Neural crest cell (in vitro differentiated cells): ENCODE data around the gene NTRK1. TPM values are rescaled to one million over a fixed set of nuclear protein-coding genes. Genes with fewer than 3 reads are reported as not detected.

Experiments used
- DNase-seq: peaks from one replicate; pipeline ENCODE4 v3.0.0; 2021; ENCODE audit warnings: low read depth, mixed read lengths, low spot score
- H3K27ac Mint-ChIP-seq: one replicate; pipeline ENCODE4 v1.8.0; 2021; ENCODE audit warnings: mild to moderate bottlenecking, mixed read lengths; ENCODE audit not compliant: unreplicated experiment
- H3K27me3 Mint-ChIP-seq: 2 replicates; pipeline ENCODE4 v1.8.0; 2021; ENCODE audit warnings: low read depth, mild to moderate bottlenecking, mixed read lengths
- H3K36me3 Mint-ChIP-seq: 2 replicates; pipeline ENCODE4 v1.8.0; 2021; ENCODE audit warnings: low read depth, mild to moderate bottlenecking, mixed read lengths
- H3K4me1 Mint-ChIP-seq: 2 replicates; pipeline ENCODE4 v1.8.0; 2021; ENCODE audit warnings: mixed read lengths
- H3K4me3 Mint-ChIP-seq: one replicate; pipeline ENCODE4 v1.8.0; 2021; ENCODE audit warnings: mild to moderate bottlenecking, mixed read lengths
- H3K9me3 Mint-ChIP-seq: 2 replicates; pipeline ENCODE4 v1.8.0; 2021; ENCODE audit warnings: mixed read lengths
- CTCF ChIP-seq: fragments of 200-600 bp; sonication (generic); conservative IDR thresholded peaks from 2 replicates; pipeline ENCODE4 v1.5.0; 2021; ENCODE audit warnings: antibody characterized with exemption, mild to moderate bottlenecking
- total RNA-seq: library from RNA; stranded (reverse); gene quantifications from 2 replicates; pipeline ENCODE4 v1.2.1, GENCODE V29; 2021

The NTRK1 gene
- total RNA-seq, 1 donor from 2014 or later, result 0.21 TPM

- H3K4me1 Mint-ChIP-seq, result peaks cover under 1% of the 10 kb centered on the region
- no peak for TF ChIP-seq CTCF
- H3K36me3 Mint-ChIP-seq, result no peaks in the 10 kb centered on the region
- no peak overlapping the region for H3K4me3 Mint-ChIP-seq
- no peak for DNase-seq
- H3K9me3 Mint-ChIP-seq, result no peaks in the 10 kb centered on the region
- no peak overlapping the region for H3K27ac Mint-ChIP-seq
- H3K27me3 Mint-ChIP-seq, result peaks cover 43% of the 10 kb centered on the region
Observed at GRCh38 chr1:156881101-156881500, 20.4 kb downstream of the NTRK1 start.

GRCh38 chr1:156881663-156882062 lies 21.0 kb downstream of the NTRK1 start:
- TF ChIP-seq CTCF, result no peak
- no peak overlapping the region for H3K27ac Mint-ChIP-seq
- no peaks in the 10 kb centered on the region for H3K9me3 Mint-ChIP-seq
- H3K4me3 Mint-ChIP-seq, result no peak overlapping the region
- H3K4me1 Mint-ChIP-seq, result peaks cover 5% of the 10 kb centered on the region
- H3K27me3 Mint-ChIP-seq, result peaks cover 43% of the 10 kb centered on the region
- H3K36me3 Mint-ChIP-seq, result no peaks in the 10 kb centered on the region
- DNase-seq, result no peak

- peaks cover 49% of the 10 kb centered on the region for H3K27me3 Mint-ChIP-seq
- DNase-seq, result no peak
- no peak overlapping the region for H3K4me3 Mint-ChIP-seq
- no peaks in the 10 kb centered on the region for H3K36me3 Mint-ChIP-seq
- no peak overlapping the region for H3K27ac Mint-ChIP-seq
- H3K4me1 Mint-ChIP-seq, result peaks cover 9% of the 10 kb centered on the region
- no peaks in the 10 kb centered on the region for H3K9me3 Mint-ChIP-seq
- TF ChIP-seq CTCF, result no peak
Observed at GRCh38 chr1:156882543-156882942, 21.9 kb downstream of the NTRK1 start.

- H3K4me1 Mint-ChIP-seq, result peaks cover 13% of the 10 kb centered on the region
Observed at GRCh38 chr1:156883919-156884318, 23.3 kb downstream of the NTRK1 start.

GRCh38 chr1:156884560-156885184 lies 24.0 kb downstream of the NTRK1 start:
- TF ChIP-seq CTCF, result no peak
- DNase-seq, result no peak
- Mint-ChIP-seq H3K27me3 (peaks cover 46% of the 10 kb centered on the region), H3K4me3 (no peak overlapping the region), H3K27ac (no peak overlapping the region), H3K36me3 (no peaks in the 10 kb centered on the region), H3K9me3 (no peaks in the 10 kb centered on the region), H3K4me1 (peaks cover 14% of the 10 kb centered on the region)

More at GRCh38 chr1:156883919-156884318, 23.3 kb downstream of the NTRK1 start:
- peaks cover 43% of the 10 kb centered on the region for H3K27me3 Mint-ChIP-seq
- TF ChIP-seq CTCF, result no peak
- no peak for DNase-seq
- no peaks in the 10 kb centered on the region for H3K9me3 Mint-ChIP-seq
- no peak overlapping the region for H3K4me3 Mint-ChIP-seq
- H3K27ac Mint-ChIP-seq, result no peak overlapping the region
- no peaks in the 10 kb centered on the region for H3K36me3 Mint-ChIP-seq
